Sigmoid colon (tissue), 7 donors: ENCODE measurements around the gene RPL10. TPM values are rescaled to one million over a fixed set of nuclear protein-coding genes. Genes with fewer than 3 reads are reported as not detected.

Source experiments
- DNase-seq: peaks from one replicate; pipeline ENCODE4 v3.0.0-alpha.2; 2019
- H3K27ac ChIP-seq, 4 donors: fragments of 200-600 bp; sonication (generic); one replicate each; pipeline ENCODE4 v1.5.1; 2016 to 2019; ENCODE audit warnings: mild to moderate bottlenecking in 1 of 4
- H3K27me3 ChIP-seq, 3 donors: fragments of 200-600 bp; sonication (generic); one replicate each; pipeline ENCODE4 v1.5.1; 2019; ENCODE audit warnings: mild to moderate bottlenecking in 1 of 3
- H3K36me3 ChIP-seq, 4 donors: fragments of 200-600 bp; sonication (generic); one replicate each; pipeline ENCODE4 v1.5.1; 2016 to 2019
- H3K4me1 ChIP-seq, 4 donors: fragments of 200-600 bp; sonication (generic); one replicate each; pipeline ENCODE4 v1.5.1; 2017 to 2019
- H3K4me3 ChIP-seq, 4 donors: fragments of 200-600 bp; sonication (generic); one replicate each; pipeline ENCODE4 v1.5.1; 2017 to 2019; ENCODE audit warnings: mild to moderate bottlenecking in 2 of 4, moderate library complexity in 1 of 4
- H3K9me3 ChIP-seq, 4 donors: fragments of 200-600 bp in 3 of 4; sonication (generic) in 3 of 4; one replicate each; pipeline versions ENCODE4 v1.5.1 to v1.6.1; 2013 to 2019
- CTCF ChIP-seq, 4 experiments: fragments of 450-650 bp in 3 of 4; fragments of 200-600 bp in 1 of 4; IDR thresholded peaks; one replicate each; pipeline ENCODE4 v1.5.1; 2016 to 2019; ENCODE audit warnings: antibody characterized with exemption in 4 of 4, mild to moderate bottlenecking in 3 of 4, moderate library complexity in 2 of 4
- EP300 ChIP-seq, 4 donors: sonication (generic); formaldehyde crosslinking; IDR thresholded peaks; one replicate each; pipeline ENCODE4 v1.6.1; 2017; ENCODE audit warnings: antibody characterized with exemption in 4 of 4
- POLR2A ChIP-seq, 2 donors: fragments of 450-650 bp; IDR thresholded peaks; one replicate each; pipeline ENCODE4 v1.6.1; 2016; ENCODE audit warnings: antibody characterized with exemption in 2 of 2, mild to moderate bottlenecking in 2 of 2, moderate library complexity in 2 of 2
- POLR2AphosphoS5 ChIP-seq, 4 donors: sonication (generic); formaldehyde crosslinking; IDR thresholded peaks; one replicate each; pipeline ENCODE4 v1.6.1; 2017; ENCODE audit warnings: antibody characterized with exemption in 4 of 4
- WGBS, 2 donors: extraction: QIAGEN DNeasy Blood & Tissue Kit; methylation state at CpG; one replicate each; pipeline ENCODE4 v1.1.7; 2013; 5-methylcytosine and 5-hydroxymethylcytosine counted together
- intact Hi-C: fragments of 100-400 bp; cut with DNase I; formaldehyde crosslinking; loops from one replicate; pipeline ENCODE4 v1.15.1; 2023
- polyA plus RNA-seq, 3 donors: library from polyadenylated mRNA; stranded (reverse); fragments of 200-250 nt; gene quantifications; one replicate each; pipeline ENCODE4 v1.2.3, GENCODE V29; 2013
- total RNA-seq, 4 donors: library from RNA; depleted of rRNA; stranded (reverse); fragments of >200 nt; gene quantifications; one replicate each; pipeline ENCODE4 v1.1.0, GENCODE V29; 2016
- donor health status: healthy with polysubstance abuse.
- donor health status: Bipolar disorder and iron deficiency.
- donor health status: healthy.

The RPL10 gene
- total and polyA plus RNA-seq, 7 donors: 3,138 to 8,651 (median 5,003) TPM

- Histone ChIP-seq H3K4me1 (peaks cover 0 to 42% (median 17%) of the 10 kb centered on the region in 4 donors), H3K36me3 (peaks cover 73 to 95% (median 82%) of the 10 kb centered on the region in 4 donors), H3K4me3 (no peak overlapping the region), H3K27ac (peak overlapping the region; percentile 67 to 99 (median 98)), H3K9me3 (no peaks in the 10 kb centered on the region), H3K27me3 (no peaks in the 10 kb centered on the region)
- TF ChIP-seq POLR2AphosphoS5 (IDR thresholded peaks at IDR 0.05) (peak in 3 of 4 donors; percentile 41 to 62 (median 60)), EP300 (IDR thresholded peaks at IDR 0.05) (no peak)
- DNase-seq: no peak
- intact Hi-C loops: no loop called here
- 92 to 93% methylated on average over 27 of the region's 27 CpGs for WGBS, 2 donors
These were observed 41.0 kb upstream of the RPL10 start for GRCh38 chrX:154357205-154357604.

GRCh38 chrX:154358011-154358410 lies 40.2 kb upstream of the RPL10 start:
- H3K27ac ChIP-seq: peak overlapping the region; percentile 67 to 99 (median 98)
- H3K36me3 ChIP-seq: peaks cover 70 to 95% (median 82%) of the 10 kb centered on the region in 4 donors
- peaks cover 0 to 50% (median 17%) of the 10 kb centered on the region in 4 donors for H3K4me1 ChIP-seq
- TF ChIP-seq EP300 (IDR thresholded peaks at IDR 0.05) (no peak), POLR2AphosphoS5 (IDR thresholded peaks at IDR 0.05) (peak in 1 of 4 donors; percentile 46)
- H3K4me3 ChIP-seq: no peak overlapping the region
- intact Hi-C loops: no loop called here
- 91 to 93% methylated on average over 11 of the region's 11 CpGs for WGBS, 2 donors
- no peaks in the 10 kb centered on the region for H3K27me3 ChIP-seq
- H3K9me3 ChIP-seq: no peaks in the 10 kb centered on the region
- DNase-seq: no peak

- H3K27ac ChIP-seq: peak overlapping the region; percentile 67 to 99 (median 98)
- no peaks in the 10 kb centered on the region for H3K27me3 ChIP-seq
- no peaks in the 10 kb centered on the region for H3K9me3 ChIP-seq
- H3K4me3 ChIP-seq: no peak overlapping the region
- DNase-seq: no peak
- intact Hi-C loops: no loop called here
- TF ChIP-seq POLR2AphosphoS5 (IDR thresholded peaks at IDR 0.05) (peak in 2 of 4 donors; percentile 35 to 39), CTCF (IDR thresholded peaks at IDR 0.05) (no peak)
- 85 to 90% methylated on average over 6 of the region's 6 CpGs for WGBS, 2 donors
- H3K36me3 ChIP-seq: peaks cover 62 to 92% (median 80%) of the 10 kb centered on the region in 4 donors
- H3K4me1 ChIP-seq: peaks cover 0 to 52% (median 20%) of the 10 kb centered on the region in 4 donors
These were observed 39.3 kb upstream of the RPL10 start for GRCh38 chrX:154358829-154359228.

- Histone ChIP-seq H3K36me3 (peaks cover 55 to 92% (median 81%) of the 10 kb centered on the region in 4 donors), H3K27ac (peak overlapping the region; percentile 67 to 99 (median 98)), H3K9me3 (no peaks in the 10 kb centered on the region), H3K4me1 (peaks cover 0 to 59% (median 23%) of the 10 kb centered on the region in 4 donors), H3K27me3 (no peaks in the 10 kb centered on the region), H3K4me3 (no peak overlapping the region)
- intact Hi-C loops: no loop called here
- no peak for DNase-seq
- 93 to 95% methylated on average over 41 of the region's 41 CpGs for WGBS, 2 donors
- TF ChIP-seq EP300 (IDR thresholded peaks at IDR 0.05): no peak
- TF ChIP-seq POLR2AphosphoS5 (IDR thresholded peaks at IDR 0.05): peak in 3 of 4 donors; percentile 4 to 68 (median 62)
These were observed 38.6 kb upstream of the RPL10 start for GRCh38 chrX:154359362-154360154.

GRCh38 chrX:154360155-154360713 lies 37.9 kb upstream of the RPL10 start:
- intact Hi-C loops: no loop called here
- peaks cover 54 to 92% (median 78%) of the 10 kb centered on the region in 4 donors for H3K36me3 ChIP-seq
- H3K4me1 ChIP-seq: peaks cover 0 to 64% (median 26%) of the 10 kb centered on the region in 4 donors
- TF ChIP-seq POLR2AphosphoS5 (IDR thresholded peaks at IDR 0.05) (peak in 3 of 4 donors; percentile 3 to 48 (median 5)), CTCF (IDR thresholded peaks at IDR 0.05) (no peak), EP300 (IDR thresholded peaks at IDR 0.05) (no peak)
- no peak overlapping the region for H3K4me3 ChIP-seq
- WGBS, 2 donors: 85 to 88% methylated on average over 34 of the region's 34 CpGs
- no peaks in the 10 kb centered on the region for H3K9me3 ChIP-seq
- H3K27me3 ChIP-seq: no peaks in the 10 kb centered on the region
- no peak for DNase-seq
- peak overlapping the region; percentile 67 to 99 (median 98) for H3K27ac ChIP-seq

GRCh38 chrX:154362085-154362742 lies 36.0 kb upstream of the RPL10 start:
- no peak overlapping the region for H3K4me3 ChIP-seq
- H3K27ac ChIP-seq: peak overlapping the region; percentile 67 to 99 (median 98)
- no peak for DNase-seq
- no peaks in the 10 kb centered on the region for H3K27me3 ChIP-seq
- TF ChIP-seq POLR2AphosphoS5 (IDR thresholded peaks at IDR 0.05) (peak in 3 of 4 donors; percentile 34 to 76 (median 74)), CTCF (IDR thresholded peaks at IDR 0.05) (no peak), POLR2A (IDR thresholded peaks at IDR 0.05) (no peak), EP300 (IDR thresholded peaks at IDR 0.05) (no peak)
- no peaks in the 10 kb centered on the region for H3K9me3 ChIP-seq
- peaks cover 58 to 94% (median 87%) of the 10 kb centered on the region in 4 donors for H3K36me3 ChIP-seq
- intact Hi-C loops: no loop called here
- peaks cover 0 to 78% (median 41%) of the 10 kb centered on the region in 4 donors for H3K4me1 ChIP-seq
- 93% methylated on average over 30 of the region's 30 CpGs for WGBS, 2 donors
